ENCODE results near the gene NAT14. TPM values are rescaled to one million over a fixed set of nuclear protein-coding genes. Genes with fewer than 3 reads are reported as not detected.

Gene NAT14
- total and polyA plus RNA-seq, 8 donors = 5.8 to 32.4 (median 8.1) TPM

GRCh38 chr19:55463583-55464031 lies 21.4 kb upstream of the NAT14 start:
- Histone ChIP-seq H3K27ac (no peak overlapping the region), H3K4me1 (peaks cover 0 to 7% (median 5%) of the 10 kb centered on the region in 3 donors), H3K36me3 (no peaks in the 10 kb centered on the region), H3K9me3 (no peaks in the 10 kb centered on the region), H3K4me3 (no peak overlapping the region), H3K27me3 (no peaks in the 10 kb centered on the region)
- DNase-seq (peak in 1 of 6 donors; percentile 70), FAIRE-seq (no peak), ATAC-seq (no peak)
- intact Hi-C loops (cut with DNase I) = loop anchor here in 1 of 3 donors (2.0 kb wide), 1 partner anchor 41 kb away; no protein-coding TSS in a partner anchor
- WGBS, 2 donors = 69 to 76% methylated on average over 15 of the region's 15 CpGs
- TF ChIP-seq CTCF (IDR thresholded peaks at IDR 0.05) = no peak

- WGBS, 2 donors = 63 to 66% methylated on average over 23 of the region's 23 CpGs
- H3K36me3 ChIP-seq = no peaks in the 10 kb centered on the region
- no peaks in the 10 kb centered on the region for H3K27me3 ChIP-seq
- H3K4me1 ChIP-seq = peaks cover 0 to 7% (median 5%) of the 10 kb centered on the region in 3 donors
- ATAC-seq (no peak), DNase-seq (peak in 2 of 6 donors; percentile 13 to 74), FAIRE-seq (no peak)
- TF ChIP-seq CTCF (IDR thresholded peaks at IDR 0.05) = no peak
- H3K9me3 ChIP-seq = no peaks in the 10 kb centered on the region
- no peak overlapping the region for H3K4me3 ChIP-seq
- no peak overlapping the region for H3K27ac ChIP-seq
- intact Hi-C loops (cut with DNase I) = loop anchor here in 1 of 3 donors (2.0 kb wide), 1 partner anchor 41 kb away; no protein-coding TSS in a partner anchor
Measured at GRCh38 chr19:55464039-55464661, 20.8 kb upstream of the NAT14 start.

GRCh38 chr19:55464662-55465054 lies 20.3 kb upstream of the NAT14 start, which contains the start of gene C19orf85:
Gene C19orf85, minus strand, starts transcription at chr19:55464751. Its CDS starts 197 bp downstream, at chr19:55464554.
- Histone ChIP-seq H3K4me3 (no peak within 1 kb of the TSS), H3K27me3 (no peaks in the 10 kb centered on the region), H3K9me3 (no peaks in the 10 kb centered on the region), H3K36me3 (no peaks in the 10 kb centered on the region), H3K4me1 (peaks cover 0 to 7% (median 5%) of the 10 kb centered on the region in 3 donors), H3K27ac (no peak within 1 kb of the TSS)
- WGBS, 2 donors = 69 to 78% methylated on average over 14 of the region's 14 CpGs
- ATAC-seq = no peak
- FAIRE-seq = no peak
- TF ChIP-seq CTCF (IDR thresholded peaks at IDR 0.05) = no peak
- intact Hi-C loops (cut with DNase I) = loop anchor here in 1 of 3 donors (2.0 kb wide), 1 partner anchor 40 kb away; no protein-coding TSS in a partner anchor
- DNase-seq = peak in 1 of 6 donors; percentile 13

- Histone ChIP-seq H3K27ac (no peak overlapping the region), H3K9me3 (no peaks in the 10 kb centered on the region), H3K4me1 (peaks cover 0 to 5% (median 2%) of the 10 kb centered on the region in 3 donors), H3K27me3 (no peaks in the 10 kb centered on the region), H3K4me3 (no peak overlapping the region), H3K36me3 (no peaks in the 10 kb centered on the region)
- ATAC-seq (no peak), FAIRE-seq (no peak), DNase-seq (peak in 2 of 6 donors; percentile 13 to 66)
- TF ChIP-seq CTCF (IDR thresholded peaks at IDR 0.05) = no peak
- 79 to 81% methylated on average over 11 of the region's 11 CpGs for WGBS, 2 donors
- intact Hi-C loops (cut with DNase I) = loop anchor here in 1 of 3 donors (2.0 kb wide), 1 partner anchor 39 kb away; no protein-coding TSS in a partner anchor
Measured at GRCh38 chr19:55465460-55466240, 19.3 kb upstream of the NAT14 start.
